Fibroblast of lung (primary cell): ENCODE data around the gene CAMK1D. TPM values are rescaled to one million over a fixed set of nuclear protein-coding genes. Genes with fewer than 3 reads are reported as not detected.
A peak's percentile ranks its signal among the peaks of the same experiment; 100 is the strongest.

Experiments used
- DNase-seq, 2 donors: peaks; one replicate each; pipeline versions ENCODE4 v3.0.0 to v3.0.0-alpha.2; 2010; ENCODE audit warnings: low read depth in 2 of 2
- H2AFZ ChIP-seq: 2 replicates; pipeline ENCODE4 v1.5.1; 2012; ENCODE audit warnings: low read length, control low read depth, inconsistent platforms
- H3K27ac ChIP-seq: 2 replicates; pipeline ENCODE4 v1.5.1; 2011; ENCODE audit warnings: low read length, control low read depth; ENCODE audit not compliant: insufficient read depth
- H3K27me3 ChIP-seq: 2 replicates; pipeline ENCODE4 v1.5.1; 2011; ENCODE audit warnings: mild to moderate bottlenecking, low read length; ENCODE audit not compliant: control insufficient read depth, insufficient read depth
- H3K36me3 ChIP-seq: 2 replicates; pipeline ENCODE4 v1.5.1; 2011; ENCODE audit warnings: low read length; ENCODE audit not compliant: control insufficient read depth, insufficient read depth
- H3K4me1 ChIP-seq: 2 replicates; pipeline ENCODE4 v1.5.1; 2011; ENCODE audit warnings: low read length; ENCODE audit not compliant: control insufficient read depth, insufficient read depth; ENCODE audit errors: extremely low read depth
- H3K4me2 ChIP-seq: 2 replicates; pipeline ENCODE4 v1.5.1; 2011; ENCODE audit warnings: low read length, control low read depth; ENCODE audit not compliant: insufficient read depth; ENCODE audit errors: extremely low read depth
- H3K4me3 ChIP-seq, 4 experiments: fragments of 200-600 bp in 1 of 4; sonication (generic) in 1 of 4; replicated peaks in 1 of 4; 2 replicates each; pipeline ENCODE4 v1.5.1; 2011 to 2016; ENCODE audit warnings: low read length in 4 of 4, low read depth in 3 of 4, mild to moderate bottlenecking in 3 of 4, control low read depth in 2 of 4, inconsistent platforms in 1 of 4, mixed read lengths in 1 of 4; ENCODE audit not compliant: insufficient read depth in 1 of 4; ENCODE audit errors: control extremely low read depth in 1 of 4
- H3K79me2 ChIP-seq: 2 replicates; pipeline ENCODE4 v1.5.1; 2012; ENCODE audit warnings: mild to moderate bottlenecking, low read length, inconsistent platforms; ENCODE audit not compliant: control insufficient read depth, insufficient read depth
- H3K9ac ChIP-seq: 2 replicates; pipeline ENCODE4 v1.5.1; 2011; ENCODE audit warnings: mild to moderate bottlenecking, low read length, control low read depth; ENCODE audit not compliant: insufficient read depth
- H3K9me3 ChIP-seq: 2 replicates; pipeline ENCODE4 v1.5.1; 2012; ENCODE audit warnings: low read depth, low read length; ENCODE audit not compliant: control insufficient read depth, insufficient read depth
- H4K20me1 ChIP-seq: 2 replicates; pipeline ENCODE4 v1.5.1; 2011; ENCODE audit warnings: low read length; ENCODE audit not compliant: control insufficient read depth, insufficient read depth; ENCODE audit errors: extremely low read depth
- EZH2 ChIP-seq: IDR thresholded peaks from 2 replicates; pipeline ENCODE4 v1.5.1; 2012; ENCODE audit warnings: low read length, control low read depth, mild to moderate bottlenecking; ENCODE audit errors: missing control alignments
- polyA plus RNA-seq, 2 donors: library from polyadenylated mRNA; depleted of rRNA in 1 of 2; stranded (reverse) in 1 of 2; unstranded in 1 of 2; fragments of >200 nt; gene quantifications; 2 replicates each; pipeline ENCODE4 v1.2.1, GENCODE V29; 2011 to 2012; ENCODE audit warnings: missing spikeins in 1 of 2
- total RNA-seq: library from RNA; depleted of rRNA; stranded (reverse); fragments of >200 nt; gene quantifications from 2 replicates; pipeline ENCODE4 v1.2.1, GENCODE V29; 2014
- TF ChIP-seq, protein P1 (sequence below), 2 donors: IDR thresholded peaks in 1 of 2; conservative IDR thresholded peaks in 1 of 2; 1 replicate in 1 of 2; 2 replicates in 1 of 2; pipeline ENCODE4 v1.5.1; 2011 to 2012; ENCODE audit warnings: low read length in 2 of 2, control low read depth in 1 of 2, inconsistent platforms in 1 of 2, low read depth in 1 of 2, mild to moderate bottlenecking in 1 of 2

The CAMK1D gene
- total and polyA plus RNA-seq, 2 donors (not counting 1 experiment from before 2014, with no cell fraction given) = 2.3 TPM

DNA sequence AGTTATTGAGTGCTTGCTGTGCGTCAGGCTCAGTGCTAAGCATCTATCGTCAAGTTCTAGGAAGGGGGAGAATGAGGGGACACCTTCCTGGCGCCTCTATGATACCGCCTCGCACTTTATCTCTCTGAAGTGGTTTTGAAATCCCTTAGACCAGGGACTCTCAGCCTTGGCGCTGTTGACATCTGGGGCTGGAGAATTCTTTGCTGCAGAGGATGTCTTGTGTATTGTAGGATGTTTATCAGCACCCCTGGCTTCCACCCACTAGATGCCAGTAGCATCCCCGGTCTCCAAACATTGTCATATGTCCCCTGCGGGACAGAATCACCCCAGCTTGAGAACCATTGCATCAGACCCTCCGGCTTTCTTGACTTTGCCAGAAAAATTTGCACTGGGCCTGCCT, 366.7 kb downstream of the CAMK1D start:
- no peak overlapping the region for H2AFZ ChIP-seq
- peaks cover 4% of the 10 kb centered on the region for H3K4me1 ChIP-seq
- no peak overlapping the region for H3K4me3 ChIP-seq
- no peaks in the 10 kb centered on the region for H3K36me3 ChIP-seq
- no peaks in the 10 kb centered on the region for H3K79me2 ChIP-seq
- TF ChIP-seq EZH2 = no peak
- TF ChIP-seq, protein P1, sequence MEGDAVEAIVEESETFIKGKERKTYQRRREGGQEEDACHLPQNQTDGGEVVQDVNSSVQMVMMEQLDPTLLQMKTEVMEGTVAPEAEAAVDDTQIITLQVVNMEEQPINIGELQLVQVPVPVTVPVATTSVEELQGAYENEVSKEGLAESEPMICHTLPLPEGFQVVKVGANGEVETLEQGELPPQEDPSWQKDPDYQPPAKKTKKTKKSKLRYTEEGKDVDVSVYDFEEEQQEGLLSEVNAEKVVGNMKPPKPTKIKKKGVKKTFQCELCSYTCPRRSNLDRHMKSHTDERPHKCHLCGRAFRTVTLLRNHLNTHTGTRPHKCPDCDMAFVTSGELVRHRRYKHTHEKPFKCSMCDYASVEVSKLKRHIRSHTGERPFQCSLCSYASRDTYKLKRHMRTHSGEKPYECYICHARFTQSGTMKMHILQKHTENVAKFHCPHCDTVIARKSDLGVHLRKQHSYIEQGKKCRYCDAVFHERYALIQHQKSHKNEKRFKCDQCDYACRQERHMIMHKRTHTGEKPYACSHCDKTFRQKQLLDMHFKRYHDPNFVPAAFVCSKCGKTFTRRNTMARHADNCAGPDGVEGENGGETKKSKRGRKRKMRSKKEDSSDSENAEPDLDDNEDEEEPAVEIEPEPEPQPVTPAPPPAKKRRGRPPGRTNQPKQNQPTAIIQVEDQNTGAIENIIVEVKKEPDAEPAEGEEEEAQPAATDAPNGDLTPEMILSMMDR (conservative IDR thresholded peaks at IDR 0.05 in 1 of 2, IDR thresholded peaks at IDR 0.05 in 1 of 2; ENCODE audit: low read depth in 1 of 2, low read length in 2 of 2) = no peak
- H3K27me3 ChIP-seq = no peaks in the 10 kb centered on the region
- H3K9me3 ChIP-seq = no peaks in the 10 kb centered on the region
- H4K20me1 ChIP-seq = no peaks in the 10 kb centered on the region
- no peak for DNase-seq
- H3K27ac ChIP-seq = no peak overlapping the region
- no peak overlapping the region for H3K9ac ChIP-seq
- no peak overlapping the region for H3K4me2 ChIP-seq

DNA sequence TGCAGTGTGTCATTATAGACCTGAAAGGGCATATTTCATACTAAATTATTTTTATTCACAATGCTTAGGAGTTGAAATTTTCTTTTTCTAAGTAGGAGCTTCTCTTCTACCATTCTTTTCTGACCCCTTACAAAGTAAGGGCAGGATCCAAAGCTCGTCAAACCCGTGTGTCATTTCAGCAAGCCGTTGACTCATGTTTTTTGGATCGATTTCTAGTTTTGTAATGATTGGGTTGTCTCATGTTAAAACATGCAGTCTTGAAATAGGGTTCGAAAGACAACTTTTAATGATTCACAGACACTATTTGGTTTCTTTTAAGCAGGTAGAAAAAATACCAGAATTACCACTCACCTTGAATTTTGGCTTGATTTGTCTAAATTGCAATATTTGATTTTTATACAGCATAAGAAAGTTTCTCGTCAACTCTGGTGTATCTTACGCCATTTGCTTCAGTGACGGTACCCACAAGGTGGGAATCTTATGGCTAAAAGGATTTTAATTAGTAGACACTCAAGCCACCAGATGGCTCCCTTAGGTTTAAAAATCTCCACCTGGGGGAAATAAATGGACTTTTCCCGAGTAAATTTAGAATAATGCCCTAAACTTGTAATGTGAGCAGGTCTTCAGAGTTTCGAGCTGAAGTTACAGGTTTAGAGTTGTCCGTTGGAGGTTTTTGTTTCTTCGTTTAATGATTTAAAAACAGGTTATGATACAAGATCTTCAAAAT, 368.8 kb downstream of the CAMK1D start:
- no peak overlapping the region for H3K4me3 ChIP-seq
- H3K27ac ChIP-seq = no peak overlapping the region
- H3K27me3 ChIP-seq = no peaks in the 10 kb centered on the region
- DNase-seq = peak; percentile 49 to 66
- H3K4me2 ChIP-seq = no peak overlapping the region
- no peaks in the 10 kb centered on the region for H3K9me3 ChIP-seq
- no peak overlapping the region for H2AFZ ChIP-seq
- no peaks in the 10 kb centered on the region for H3K79me2 ChIP-seq
- H3K4me1 ChIP-seq = peaks cover 4% of the 10 kb centered on the region
- H3K36me3 ChIP-seq = no peaks in the 10 kb centered on the region
- no peaks in the 10 kb centered on the region for H4K20me1 ChIP-seq
- no peak for TF ChIP-seq EZH2
- TF ChIP-seq, protein P1 (conservative IDR thresholded peaks at IDR 0.05 in 1 of 2, IDR thresholded peaks at IDR 0.05 in 1 of 2; ENCODE audit: low read depth in 1 of 2, low read length in 2 of 2) = peak in 1 of 2 donors; percentile 8
- H3K9ac ChIP-seq = no peak overlapping the region

GRCh38 chr10:12719365-12719764, 370.0 kb downstream of the CAMK1D start:
- Histone ChIP-seq H3K36me3 (no peaks in the 10 kb centered on the region), H3K79me2 (no peaks in the 10 kb centered on the region), H3K9ac (no peak overlapping the region), H3K4me3 (no peak overlapping the region), H3K4me2 (no peak overlapping the region), H3K27ac (no peak overlapping the region), H4K20me1 (no peaks in the 10 kb centered on the region), H3K4me1 (peaks cover 4% of the 10 kb centered on the region), H3K27me3 (no peaks in the 10 kb centered on the region), H3K9me3 (no peaks in the 10 kb centered on the region), H2AFZ (no peak overlapping the region)
- TF ChIP-seq, protein P1 (conservative IDR thresholded peaks at IDR 0.05 in 1 of 2, IDR thresholded peaks at IDR 0.05 in 1 of 2; ENCODE audit: low read depth in 1 of 2, low read length in 2 of 2) = no peak
- no peak for TF ChIP-seq EZH2
- peak; percentile 40 to 57 for DNase-seq
